Measurements from ENCODE around the gene CENPA.
A peak's percentile ranks its signal among the peaks of the same experiment; 100 is the strongest.

Gene CENPA

GRCh38 chr2:26763019-26763418 is 22.8 kb upstream of the CENPA start:
- no peak for DNase-seq (ENCODE audit: low read depth)

GRCh38 chr2:26764078-26764887 is 21.6 kb upstream of the CENPA start, which contains the start of gene SLC35F6:
Gene SLC35F6 (plus strand): TSS chr2:26764284. CDS start chr2:26764350, 66 bp downstream.
- DNase-seq (ENCODE audit: low read depth), result peak; percentile 85

- DNase-seq (ENCODE audit: low read depth), result no peak
These were observed 20.9 kb upstream of the CENPA start for GRCh38 chr2:26764906-26765305.

- DNase-seq (ENCODE audit: low read depth), result no peak
These were observed 20.2 kb upstream of the CENPA start for GRCh38 chr2:26765475-26766200.

GRCh38 chr2:26767129-26767528 is 18.7 kb upstream of the CENPA start:
- no peak for DNase-seq (ENCODE audit: low read depth)

- no peak for DNase-seq (ENCODE audit: low read depth)
These were observed 17.9 kb upstream of the CENPA start for GRCh38 chr2:26767894-26768487.

- DNase-seq (ENCODE audit: low read depth), result no peak
These were observed 17.1 kb upstream of the CENPA start for GRCh38 chr2:26768759-26769088.

GRCh38 chr2:26769089-26769761 is 16.6 kb upstream of the CENPA start:
- peak; percentile 62 for DNase-seq (ENCODE audit: low read depth)

GRCh38 chr2:26770986-26771586 is 14.8 kb upstream of the CENPA start:
- DNase-seq (ENCODE audit: low read depth), result peak; percentile 76

GRCh38 chr2:26772064-26773001 is 13.5 kb upstream of the CENPA start:
- DNase-seq (ENCODE audit: low read depth), result peak; percentile 54

GRCh38 chr2:26776195-26776800 is 9.6 kb upstream of the CENPA start:
- no peak for DNase-seq (ENCODE audit: low read depth)

GRCh38 chr2:26778098-26778497 is 7.8 kb upstream of the CENPA start:
- no peak for DNase-seq (ENCODE audit: low read depth)

- no peak for DNase-seq (ENCODE audit: low read depth)
These were observed 7.3 kb upstream of the CENPA start for GRCh38 chr2:26778507-26778906.

- DNase-seq (ENCODE audit: low read depth), result no peak
These were observed 5.6 kb upstream of the CENPA start for GRCh38 chr2:26780203-26780760.

GRCh38 chr2:26782876-26783704 is 2.8 kb upstream of the CENPA start:
- DNase-seq (ENCODE audit: low read depth), result no peak

GRCh38 chr2:26784570-26785234 is 1.2 kb upstream of the CENPA start:
- no peak for DNase-seq (ENCODE audit: low read depth)

- peak; percentile 47 for DNase-seq (ENCODE audit: low read depth)
These were observed 562 bp downstream of the CENPA start for GRCh38 chr2:26786207-26787028.

- DNase-seq (ENCODE audit: low read depth), result no peak
These were observed 6.9 kb downstream of the CENPA start for GRCh38 chr2:26792720-26793119.

All from ELR (cell line).